Keratinocyte (primary cell): Measurements from ENCODE around the gene REXO1. TPM values are rescaled to one million over a fixed set of nuclear protein-coding genes. Genes with fewer than 3 reads are reported as not detected.

Experiments
- DNase-seq: peaks from one replicate; pipeline ENCODE4 v3.0.0-alpha.2; 2011; ENCODE audit warnings: low read depth, missing footprints, low spot score
- FAIRE-seq: peaks from 2 replicates; lab custom pipeline; 2011; peaks lifted over from hg19 to GRCh38; lab: Jason Lieb, UNC
- H2AFZ ChIP-seq: 2 replicates; pipeline ENCODE4 v1.6.0; 2012; ENCODE audit warnings: low read length, control low read depth, inconsistent platforms; ENCODE audit not compliant: control insufficient read depth
- H3K27ac ChIP-seq: 2 replicates; pipeline ENCODE4 v1.5.1; 2011; ENCODE audit warnings: low read length; ENCODE audit not compliant: control insufficient read depth, insufficient read depth
- H3K27me3 ChIP-seq: 3 replicates; pipeline ENCODE4 v1.6.0; 2011; ENCODE audit warnings: low read length; ENCODE audit not compliant: control insufficient read depth, insufficient read depth; ENCODE audit errors: extremely low read depth
- H3K36me3 ChIP-seq, 2 experiments: 2 replicates in 1 of 2; 3 replicates in 1 of 2; pipeline ENCODE4 v1.5.1; 2011; ENCODE audit warnings: low read length in 2 of 2, mild to moderate bottlenecking in 1 of 2; ENCODE audit not compliant: control insufficient read depth in 2 of 2, insufficient read depth in 2 of 2; ENCODE audit errors: extremely low read depth in 1 of 2
- H3K4me1 ChIP-seq: 3 replicates; pipeline ENCODE4 v1.5.1; 2011; ENCODE audit warnings: low read length; ENCODE audit not compliant: control insufficient read depth, insufficient read depth; ENCODE audit errors: extremely low read depth
- H3K4me2 ChIP-seq: 3 replicates; pipeline ENCODE4 v1.6.0; 2011; ENCODE audit warnings: low read depth, low read length; ENCODE audit not compliant: control insufficient read depth, insufficient read depth; ENCODE audit errors: extremely low read depth
- H3K4me3 ChIP-seq, 3 experiments: fragments of 200-600 bp in 1 of 3; sonication (generic) in 1 of 3; 2 replicates in 2 of 3; 3 replicates in 1 of 3; pipeline ENCODE4 v1.5.1; 2011 to 2016; ENCODE audit warnings: low read length in 3 of 3, mild to moderate bottlenecking in 3 of 3, control low read depth in 2 of 3, inconsistent platforms in 1 of 3, low read depth in 1 of 3, mixed read lengths in 1 of 3, mixed run types in 1 of 3, moderate library complexity in 1 of 3; ENCODE audit not compliant: control insufficient read depth in 2 of 3, insufficient read depth in 2 of 3; ENCODE audit errors: extremely low read depth in 1 of 3
- H3K79me2 ChIP-seq: 2 replicates; pipeline ENCODE4 v1.6.0; 2012; ENCODE audit warnings: low read length; ENCODE audit not compliant: control insufficient read depth, insufficient read depth
- H3K9ac ChIP-seq: 3 replicates; pipeline ENCODE4 v1.6.0; 2011; ENCODE audit warnings: low read length; ENCODE audit not compliant: control insufficient read depth, insufficient read depth; ENCODE audit errors: extremely low read depth
- H3K9me1 ChIP-seq: 3 replicates; pipeline ENCODE4 v1.6.0; 2011; ENCODE audit warnings: low read length; ENCODE audit not compliant: control insufficient read depth, insufficient read depth; ENCODE audit errors: extremely low read depth
- H3K9me3 ChIP-seq: 2 replicates; pipeline ENCODE4 v1.5.1; 2012; ENCODE audit warnings: low read depth, low read length; ENCODE audit not compliant: control insufficient read depth
- H4K20me1 ChIP-seq: 3 replicates; pipeline ENCODE4 v1.6.0; 2011; ENCODE audit warnings: low read length; ENCODE audit not compliant: control insufficient read depth, insufficient read depth; ENCODE audit errors: extremely low read depth
- CTCF ChIP-seq, 3 experiments: IDR thresholded peaks in 1 of 3; conservative IDR thresholded peaks in 1 of 3; optimal IDR thresholded peaks in 1 of 3; 2 replicates in 2 of 3; 3 replicates in 1 of 3; pipeline versions ENCODE3 to v1.5.1; 2011; ENCODE audit warnings: low read length in 3 of 3, mild to moderate bottlenecking in 3 of 3, moderate library complexity in 2 of 3, control low read depth in 1 of 3, inconsistent platforms in 1 of 3; ENCODE audit not compliant: insufficient read depth in 2 of 3; ENCODE audit errors: extremely low read depth in 1 of 3
- EZH2 ChIP-seq: IDR thresholded peaks from one replicate; pipeline ENCODE4 v1.6.1; 2012; ENCODE audit warnings: inconsistent platforms, mild to moderate bottlenecking, low read length, moderate library complexity
- dilution Hi-C: fragments of 300-500 bp; cut with MboI; formaldehyde crosslinking; loops from one replicate; pipeline ENCODE4 v1.7.0; 2020; ENCODE audit warnings: low sequenced_read_pairs; ENCODE audit not compliant: extremely low pct_ligation_motif_present
- polyA plus RNA-seq, 5 experiments: library from polyadenylated mRNA; depleted of rRNA in 3 of 5; stranded (reverse) in 3 of 5; stranded (forward) in 1 of 5; unstranded in 1 of 5; fragments of >200 nt; gene quantifications; 1 replicate in 1 of 5; 2 replicates in 3 of 5; 3 replicates in 1 of 5; pipeline versions ENCODE4 v1.2.1 to v1.2.3, GENCODE V29; 2011 to 2012; ENCODE audit warnings: missing spikeins in 2 of 5, low read depth in 1 of 5, low replicate concordance in 1 of 5

REXO1 gene
- polyA plus RNA-seq, 1 donor (not counting 4 experiments of a cell fraction or from before 2014, with no cell fraction given), result 6.1 TPM

GRCh38 chr19:1782521-1782920 is 65.8 kb downstream of the REXO1 start:
- Histone ChIP-seq H3K4me3 (no peak overlapping the region), H3K4me2 (no peak overlapping the region), H3K27me3 (peaks cover 32% of the 10 kb centered on the region), H4K20me1 (no peaks in the 10 kb centered on the region), H3K27ac (no peak overlapping the region), H2AFZ (no peak overlapping the region), H3K4me1 (no peaks in the 10 kb centered on the region), H3K36me3 (no peaks in the 10 kb centered on the region), H3K9me3 (no peaks in the 10 kb centered on the region), H3K79me2 (no peaks in the 10 kb centered on the region), H3K9me1 (no peaks in the 10 kb centered on the region), H3K9ac (no peak overlapping the region)
- TF ChIP-seq EZH2, result no peak
- no peak for TF ChIP-seq CTCF (optimal IDR thresholded peaks at IDR 0.05 in 1 of 3, IDR thresholded peaks at IDR 0.05 in 1 of 3, conservative IDR thresholded peaks at IDR 0.05 in 1 of 3; ENCODE audit: extremely low read depth in 1 of 3, insufficient read depth in 2 of 3, low read length in 3 of 3)
- FAIRE-seq (no peak), DNase-seq (no peak)
- dilution Hi-C loops, result no loop called here

- no peak overlapping the region for H3K4me2 ChIP-seq
- H3K27me3 ChIP-seq, result peaks cover 41% of the 10 kb centered on the region
- no peaks in the 10 kb centered on the region for H3K4me1 ChIP-seq
- FAIRE-seq (no peak), DNase-seq (no peak)
- no peak overlapping the region for H3K27ac ChIP-seq
- dilution Hi-C loops, result no loop called here
- H3K9ac ChIP-seq, result no peak overlapping the region
- H3K36me3 ChIP-seq, result no peaks in the 10 kb centered on the region
- H3K79me2 ChIP-seq, result no peaks in the 10 kb centered on the region
- H3K4me3 ChIP-seq, result no peak overlapping the region
- H3K9me3 ChIP-seq, result no peaks in the 10 kb centered on the region
- H2AFZ ChIP-seq, result no peak overlapping the region
- H4K20me1 ChIP-seq, result no peaks in the 10 kb centered on the region
- H3K9me1 ChIP-seq, result no peaks in the 10 kb centered on the region
- TF ChIP-seq EZH2 (no peak), CTCF (optimal IDR thresholded peaks at IDR 0.05 in 1 of 3, IDR thresholded peaks at IDR 0.05 in 1 of 3, conservative IDR thresholded peaks at IDR 0.05 in 1 of 3; ENCODE audit: extremely low read depth in 1 of 3, insufficient read depth in 2 of 3, low read length in 3 of 3) (peak; percentile 25 to 27 (median 26))
Measured at GRCh38 chr19:1780272-1780958, 67.9 kb downstream of the REXO1 start.
